Measurements from ENCODE around the gene R3HDM2. TPM values are rescaled to one million over a fixed set of nuclear protein-coding genes. Genes with fewer than 3 reads are reported as not detected.

Gene R3HDM2
- total RNA-seq, 1 experiment from 2014 or later, result 34.7 TPM

- TF ChIP-seq PREB (CRISPR knock-in tag; IDR thresholded peaks at IDR 0.05; ENCODE audit: borderline replicate concordance), result no peak
- no peak for TF ChIP-seq ZMAT4 (CRISPR knock-in tag; IDR thresholded peaks at IDR 0.05)
- no peak for TF ChIP-seq TEAD4 (CRISPR knock-in tag; IDR thresholded peaks at IDR 0.05)
These were observed 83.6 kb downstream of the R3HDM2 start (continued) for GRCh38 chr12:57347284-57347683.

DNA sequence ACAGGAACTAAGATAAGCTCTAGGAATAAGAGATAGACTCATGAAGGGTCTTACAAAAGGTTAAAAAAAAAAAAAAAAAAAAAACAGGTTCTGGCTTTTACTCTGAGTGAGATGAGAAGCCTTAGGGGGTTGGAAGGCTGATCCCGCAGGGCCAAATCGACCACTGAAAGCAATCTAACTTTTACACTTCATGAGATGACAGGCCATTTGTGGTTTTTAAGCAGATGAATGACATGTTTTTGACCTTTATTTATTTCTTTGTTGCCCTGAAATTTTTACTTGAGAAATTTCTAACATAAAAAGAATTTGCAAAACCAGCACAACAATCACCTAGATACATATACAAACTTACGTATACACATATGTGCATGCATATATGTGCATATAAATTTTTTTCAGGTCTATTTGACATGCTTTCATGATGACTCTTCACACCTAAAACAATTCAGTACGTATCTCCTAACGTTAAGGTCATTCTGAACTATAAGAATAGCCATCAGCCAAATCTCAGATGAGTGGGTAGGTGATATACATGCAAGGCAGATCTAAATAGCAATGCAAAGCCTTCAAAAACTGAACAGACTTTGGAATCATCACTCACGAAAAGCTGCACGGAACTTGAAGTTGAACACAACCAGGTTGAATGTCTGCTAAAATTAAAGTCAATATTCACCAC lies 87.0 kb downstream of the R3HDM2 start:
- Mint-ChIP-seq H3K27me3 (ENCODE audit: low read depth) (no peaks in the 10 kb centered on the region), H3K4me1 (peaks cover 25% of the 10 kb centered on the region), H3K36me3 (peaks cover 9% of the 10 kb centered on the region), H3K9me3 (peaks cover 10% of the 10 kb centered on the region; the same call in 1 of the 2 replicates), H3K4me3 (no peak overlapping the region), H3K27ac (no peak overlapping the region)
- no peak for TF ChIP-seq NFYB (CRISPR knock-in tag; conservative IDR thresholded peaks at IDR 0.05; ENCODE audit: low read depth)
- no peak for TF ChIP-seq ZSCAN18 (CRISPR knock-in tag; IDR thresholded peaks at IDR 0.05)
- TF ChIP-seq PRRX2 (CRISPR knock-in tag; IDR thresholded peaks at IDR 0.05), result no peak
- TF ChIP-seq SMAD4 (CRISPR knock-in tag; IDR thresholded peaks at IDR 0.05), result no peak
- TF ChIP-seq ATF3 (CRISPR knock-in tag; conservative IDR thresholded peaks at IDR 0.05), result no peak
- no peak for TF ChIP-seq SP1 (CRISPR knock-in tag; conservative IDR thresholded peaks at IDR 0.05)
- TF ChIP-seq, protein P1, sequence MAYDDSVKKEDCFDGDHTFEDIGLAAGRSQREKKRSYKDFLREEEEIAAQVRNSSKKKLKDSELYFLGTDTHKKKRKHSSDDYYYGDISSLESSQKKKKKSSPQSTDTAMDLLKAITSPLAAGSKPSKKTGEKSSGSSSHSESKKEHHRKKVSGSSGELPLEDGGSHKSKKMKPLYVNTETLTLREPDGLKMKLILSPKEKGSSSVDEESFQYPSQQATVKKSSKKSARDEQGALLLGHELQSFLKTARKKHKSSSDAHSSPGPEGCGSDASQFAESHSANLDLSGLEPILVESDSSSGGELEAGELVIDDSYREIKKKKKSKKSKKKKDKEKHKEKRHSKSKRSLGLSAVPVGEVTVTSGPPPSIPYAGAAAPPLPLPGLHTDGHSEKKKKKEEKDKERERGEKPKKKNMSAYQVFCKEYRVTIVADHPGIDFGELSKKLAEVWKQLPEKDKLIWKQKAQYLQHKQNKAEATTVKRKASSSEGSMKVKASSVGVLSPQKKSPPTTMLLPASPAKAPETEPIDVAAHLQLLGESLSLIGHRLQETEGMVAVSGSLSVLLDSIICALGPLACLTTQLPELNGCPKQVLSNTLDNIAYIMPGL (CRISPR knock-in tag; IDR thresholded peaks at IDR 0.05), result no peak
- no peak for TF ChIP-seq PRDM15 (CRISPR knock-in tag; IDR thresholded peaks at IDR 0.05)
- TF ChIP-seq, protein P2, sequence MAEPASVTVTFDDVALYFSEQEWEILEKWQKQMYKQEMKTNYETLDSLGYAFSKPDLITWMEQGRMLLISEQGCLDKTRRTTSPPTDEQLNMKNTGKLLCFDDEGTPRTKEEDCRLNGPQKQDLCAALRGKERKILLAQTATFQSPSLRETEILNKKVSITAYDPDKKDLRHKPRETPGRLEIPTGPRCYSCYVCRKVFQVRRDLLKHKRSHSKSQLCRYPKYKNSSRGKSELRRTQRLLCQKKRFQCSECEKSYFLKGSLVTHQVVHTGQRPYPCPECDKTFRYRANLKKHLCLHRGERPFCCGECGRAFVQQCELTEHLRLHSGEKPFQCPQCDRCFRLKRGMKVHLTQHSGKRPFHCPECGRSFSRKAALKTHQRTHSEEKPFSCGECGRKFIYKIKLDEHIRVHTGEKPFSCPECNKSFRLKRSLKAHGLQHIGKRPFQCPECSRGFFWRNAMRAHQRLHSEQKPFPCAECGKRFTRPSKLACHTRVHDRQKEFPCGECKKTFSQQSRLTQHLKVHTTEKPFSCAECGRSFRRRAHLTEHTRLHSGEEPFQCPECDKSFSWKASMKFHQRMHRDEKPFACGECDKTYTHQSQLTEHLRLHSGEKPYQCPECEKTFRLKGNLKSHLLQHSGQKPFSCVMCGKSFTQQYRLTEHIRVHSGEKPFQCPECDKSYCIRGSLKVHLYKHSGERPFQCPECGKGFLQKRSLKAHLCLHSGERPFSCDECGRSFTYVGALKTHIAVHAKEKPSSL (CRISPR knock-in tag; conservative IDR thresholded peaks at IDR 0.05), result no peak
- no peak for TF ChIP-seq MYBL2 (CRISPR knock-in tag; IDR thresholded peaks at IDR 0.05)
- TF ChIP-seq ERG (CRISPR knock-in tag; IDR thresholded peaks at IDR 0.05), result no peak
- TF ChIP-seq TP53 (CRISPR knock-in tag; IDR thresholded peaks at IDR 0.05), result no peak
- no peak for TF ChIP-seq ZNF671 (CRISPR knock-in tag; IDR thresholded peaks at IDR 0.05)
- TF ChIP-seq ZBTB21 (CRISPR knock-in tag; IDR thresholded peaks at IDR 0.05; ENCODE audit: borderline replicate concordance), result no peak
- TF ChIP-seq IRF2 (CRISPR knock-in tag; IDR thresholded peaks at IDR 0.05; ENCODE audit: borderline replicate concordance, low read depth), result no peak
- TF ChIP-seq TCF7 (CRISPR knock-in tag; IDR thresholded peaks at IDR 0.05; ENCODE audit: low read depth), result no peak
- ChIA-PET CTCF (interaction anchor here (0.6 to 5.0 kb wide), 5 partner anchors 25 to 116 kb away, joined by 3 to 38 read pairs (median 8); partner anchors contain the start of genes GLI1 and INHBE), POLR2A (interaction anchor here (0.7 kb wide), 1 partner anchor 26 kb away, joined by 5 read pairs; no protein-coding TSS in a partner anchor)
- ATAC-seq (no peak), DNase-seq (ENCODE audit: low spot score) (no peak)

Data from WTC11 (cell line).